ENCODE results near the gene MYH9. TPM values are rescaled to one million over a fixed set of nuclear protein-coding genes. Genes with fewer than 3 reads are reported as not detected.

Gene MYH9
- total and polyA plus RNA-seq, 2 experiments from 2014 or later = 58.4 to 233 TPM

- Mint-ChIP-seq H3K27ac (no peak overlapping the region), H3K4me1 (no peaks in the 10 kb centered on the region), H3K36me3 (ENCODE audit: low read depth) (peaks cover 97% of the 10 kb centered on the region), H3K4me3 (no peak overlapping the region), H3K27me3 (ENCODE audit: insufficient read depth, low read depth, poor library complexity) (peaks cover 4% of the 10 kb centered on the region), H3K9me3 (peaks cover 25% of the 10 kb centered on the region)
- H3K4me1 ChIP-seq (ENCODE audit: insufficient read depth) = no peaks in the 10 kb centered on the region
- H3K27me3 ChIP-seq (ENCODE audit: insufficient read depth) = no peaks in the 10 kb centered on the region
- H3K4me2 ChIP-seq = no peak overlapping the region
- no peak for DNase-seq (ENCODE audit: low spot score)
- 0 out of 2 replicates have a peak, but pooled peaks cover 4% of the 10 kb centered on the region for H3K9me2 ChIP-seq (ENCODE audit: insufficient read depth)
- ATAC-seq = no peak
- no peak overlapping the region for H3K4me3 ChIP-seq
- TF ChIP-seq EZH2phosphoT487 (IDR thresholded peaks at IDR 0.05; ENCODE audit: unreplicated experiment) (no peak), ZNF114 (CRISPR knock-in tag; IDR thresholded peaks at IDR 0.05) (no peak), POLR2AphosphoS5 (IDR thresholded peaks at IDR 0.05; ENCODE audit: low read depth) (no peak), ZNF462 (CRISPR knock-in tag; IDR thresholded peaks at IDR 0.05) (no peak), REST (IDR thresholded peaks at IDR 0.05; ENCODE audit: unreplicated experiment) (no peak), ETS1 (IDR thresholded peaks at IDR 0.05) (no peak), JUNB (IDR thresholded peaks at IDR 0.05; ENCODE audit: unreplicated experiment) (no peak), ZNF331 (CRISPR knock-in tag; IDR thresholded peaks at IDR 0.05; ENCODE audit: low read depth) (no peak), CREB1 (CRISPR knock-in tag; IDR thresholded peaks at IDR 0.05; ENCODE audit: low read depth) (no peak), CTCF (conservative IDR thresholded peaks at IDR 0.05; ENCODE audit: low read depth in 2 of 2) (no peak)
- H3K36me3 ChIP-seq (ENCODE audit: insufficient read depth) = peaks cover 76% of the 10 kb centered on the region
- no peak overlapping the region for H2AFZ ChIP-seq
- H4K20me1 ChIP-seq (replicated peaks; ENCODE audit: insufficient read depth) = peaks cover 8% of the 10 kb centered on the region; the same call in 1 of the 2 replicates
- 0 out of 2 replicates have a peak, but pooled peaks cover 2% of the 10 kb centered on the region for H3F3A ChIP-seq (replicated peaks; ENCODE audit: low read depth)
- no peak overlapping the region for H3K27ac ChIP-seq (ENCODE audit: low read depth)
- H3K79me2 ChIP-seq (replicated peaks; ENCODE audit: insufficient read depth) = no peaks in the 10 kb centered on the region
Measured at GRCh38 chr22:36294293-36294620, 93.5 kb downstream of the MYH9 start.
